WTC11 (cell line): ENCODE measurements around the gene NAXE. TPM values are rescaled to one million over a fixed set of nuclear protein-coding genes. Genes with fewer than 3 reads are reported as not detected.

Experiments
- ATAC-seq: fragments of 200-7000 bp; cut with Tn5 transposase; 2 replicates; pipeline ENCODE4 v1.10.0; 2021; ENCODE audit warnings: mild to moderate bottlenecking, moderate library complexity
- CTCF ChIA-PET: fragments of 300-600 bp; sonication (Branson Sonifier 250); formaldehyde crosslinking; loops from one replicate; lab custom pipeline; 2021; ENCODE audit warnings: antibody characterized with exemption; lab: Charles Lee
- POLR2A ChIA-PET: fragments of 350-600 bp; sonication (Branson Sonifier 250); formaldehyde crosslinking; loops from one replicate; lab custom pipeline; 2021; ENCODE audit warnings: antibody characterized with exemption; lab: Charles Lee
- DNase-seq: peaks from one replicate; pipeline ENCODE4 v3.0.0; 2021; ENCODE audit warnings: low spot score
- H3K27ac Mint-ChIP-seq: 2 replicates; pipeline ENCODE4 v1.8.0; 2021; ENCODE audit warnings: mixed read lengths
- H3K27me3 Mint-ChIP-seq: 2 replicates; pipeline ENCODE4 v1.8.0; 2021; ENCODE audit warnings: low read depth, mild to moderate bottlenecking, moderate library complexity, mixed read lengths
- H3K36me3 Mint-ChIP-seq: 2 replicates; pipeline ENCODE4 v1.8.0; 2021; ENCODE audit warnings: mixed read lengths
- H3K4me1 Mint-ChIP-seq: 2 replicates; pipeline ENCODE4 v1.8.0; 2022; ENCODE audit warnings: mixed read lengths
- H3K4me3 Mint-ChIP-seq: 2 replicates; pipeline ENCODE4 v1.8.0; 2021; ENCODE audit warnings: mild to moderate bottlenecking, moderate library complexity, mixed read lengths
- H3K9me3 Mint-ChIP-seq: 2 replicates; pipeline ENCODE4 v1.8.0; 2021; ENCODE audit warnings: mixed read lengths
- FOXK1 ChIP-seq: sonication (generic); formaldehyde crosslinking; IDR thresholded peaks from 2 replicates; pipeline ENCODE4 v1.8.0; 2022; ENCODE audit warnings: mild to moderate bottlenecking, moderate library complexity, missing genetic modification reagents
- GTF2I ChIP-seq: fragments of 250-450 bp; sonication (Bioruptor Pico); conservative IDR thresholded peaks from 2 replicates; pipeline ENCODE4 v1.4.0; 2021; ENCODE audit warnings: mild to moderate bottlenecking
- NFE2L1 ChIP-seq: sonication (generic); formaldehyde crosslinking; IDR thresholded peaks from 2 replicates; pipeline ENCODE4 v1.8.1; 2023; ENCODE audit warnings: missing genetic modification reagents
- NR3C1 ChIP-seq: sonication (generic); formaldehyde crosslinking; conservative IDR thresholded peaks from 2 replicates; pipeline ENCODE4 v1.8.1; 2023; ENCODE audit warnings: low read depth, mild to moderate bottlenecking, missing genetic modification reagents
- PRRX2 ChIP-seq: fragments of 250-450 bp; sonication (Bioruptor Pico); IDR thresholded peaks from 2 replicates; pipeline ENCODE4 v1.8.0; 2021; ENCODE audit warnings: mild to moderate bottlenecking
- SMAD3 ChIP-seq: sonication (generic); formaldehyde crosslinking; IDR thresholded peaks from 2 replicates; pipeline ENCODE4 v1.8.0; 2022; ENCODE audit warnings: missing genetic modification reagents, mild to moderate bottlenecking, borderline replicate concordance
- SOX15 ChIP-seq: fragments of 250-450 bp; sonication (Bioruptor Pico); IDR thresholded peaks from 2 replicates; pipeline ENCODE4 v1.9.0; 2021; ENCODE audit warnings: mild to moderate bottlenecking
- ZBTB21 ChIP-seq: sonication (generic); formaldehyde crosslinking; IDR thresholded peaks from 2 replicates; pipeline ENCODE4 v1.8.1; 2023; ENCODE audit warnings: mild to moderate bottlenecking, missing genetic modification reagents, borderline replicate concordance
- ZNF317 ChIP-seq: sonication (generic); formaldehyde crosslinking; IDR thresholded peaks from 2 replicates; pipeline ENCODE4 v1.8.1; 2023; ENCODE audit warnings: low read depth, mild to moderate bottlenecking, moderate library complexity, missing genetic modification reagents, borderline replicate concordance
- total RNA-seq: library from RNA; stranded (reverse); gene quantifications from 3 replicates; pipeline ENCODE4 v1.2.3, GENCODE V29; 2021
- TF ChIP-seq, protein P1 (sequence below): fragments of 250-450 bp; sonication (Bioruptor Pico); IDR thresholded peaks from 2 replicates; pipeline ENCODE4 v2.1.2; 2022; ENCODE audit warnings: mild to moderate bottlenecking, moderate library complexity
- TF ChIP-seq, protein P2 (sequence below): fragments of 250-450 bp; sonication (Bioruptor Pico); conservative IDR thresholded peaks from 2 replicates; pipeline ENCODE4 v1.9.0; 2021; ENCODE audit warnings: mild to moderate bottlenecking
- TF ChIP-seq, protein P3 (sequence below): sonication (generic); formaldehyde crosslinking; conservative IDR thresholded peaks from 2 replicates; pipeline ENCODE4 v1.8.1; 2023; ENCODE audit warnings: mild to moderate bottlenecking, low read depth, missing genetic modification reagents, moderate library complexity
- TF ChIP-seq, protein P4 (sequence below): sonication (generic); formaldehyde crosslinking; IDR thresholded peaks from 2 replicates; pipeline ENCODE4 v1.8.0; 2022; ENCODE audit warnings: mild to moderate bottlenecking, missing genetic modification reagents
- TF ChIP-seq, protein P5 (sequence below): fragments of 200-600 bp; IDR thresholded peaks from 2 replicates; pipeline ENCODE4 v1.8.0; 2022; ENCODE audit warnings: antibody characterized with exemption

The NAXE gene
- total RNA-seq, 1 experiment from 2014 or later, result 81.6 TPM

DNA sequence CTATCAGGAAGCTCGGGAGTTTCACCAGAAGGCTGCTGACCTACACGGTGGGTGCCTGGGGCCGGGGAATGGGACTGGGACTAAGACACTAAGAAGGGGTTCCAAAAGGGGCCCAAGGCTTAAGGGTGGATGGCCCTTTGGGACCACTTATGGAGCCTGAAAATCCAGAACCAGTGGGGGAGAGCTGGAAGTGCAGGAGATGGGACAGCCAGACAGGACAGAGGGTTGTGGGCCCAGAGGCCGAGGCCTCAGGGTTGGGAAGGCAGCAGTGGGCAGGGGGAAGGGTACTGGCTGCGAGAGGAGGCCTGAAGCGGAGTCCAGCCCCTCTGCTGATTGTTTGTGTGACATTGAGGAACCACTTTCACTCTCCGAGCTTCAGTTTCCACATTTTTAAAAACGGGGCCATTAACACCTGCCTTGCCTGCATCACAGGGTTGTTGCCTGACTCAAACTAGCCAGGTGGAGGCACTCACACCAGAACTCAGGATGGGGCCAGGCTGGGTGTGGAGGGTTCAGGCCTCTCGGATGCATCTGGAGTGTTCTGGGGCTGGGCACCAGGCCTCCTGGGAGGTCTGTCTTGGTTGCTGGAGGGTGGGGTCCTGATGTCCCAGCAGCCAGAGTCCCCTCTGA is 9.1 kb upstream of the NAXE start (continued):
- TF ChIP-seq, protein P1, sequence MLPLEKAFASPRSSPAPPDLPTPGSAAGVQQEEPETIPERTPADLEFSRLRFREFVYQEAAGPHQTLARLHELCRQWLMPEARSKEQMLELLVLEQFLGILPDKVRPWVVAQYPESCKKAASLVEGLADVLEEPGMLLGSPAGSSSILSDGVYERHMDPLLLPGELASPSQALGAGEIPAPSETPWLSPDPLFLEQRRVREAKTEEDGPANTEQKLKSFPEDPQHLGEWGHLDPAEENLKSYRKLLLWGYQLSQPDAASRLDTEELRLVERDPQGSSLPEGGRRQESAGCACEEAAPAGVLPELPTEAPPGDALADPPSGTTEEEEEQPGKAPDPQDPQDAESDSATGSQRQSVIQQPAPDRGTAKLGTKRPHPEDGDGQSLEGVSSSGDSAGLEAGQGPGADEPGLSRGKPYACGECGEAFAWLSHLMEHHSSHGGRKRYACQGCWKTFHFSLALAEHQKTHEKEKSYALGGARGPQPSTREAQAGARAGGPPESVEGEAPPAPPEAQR, result no peak
- no peak for TF ChIP-seq SOX15
- TF ChIP-seq NFE2L1 (CRISPR knock-in tag), result no peak
- TF ChIP-seq, protein P2, sequence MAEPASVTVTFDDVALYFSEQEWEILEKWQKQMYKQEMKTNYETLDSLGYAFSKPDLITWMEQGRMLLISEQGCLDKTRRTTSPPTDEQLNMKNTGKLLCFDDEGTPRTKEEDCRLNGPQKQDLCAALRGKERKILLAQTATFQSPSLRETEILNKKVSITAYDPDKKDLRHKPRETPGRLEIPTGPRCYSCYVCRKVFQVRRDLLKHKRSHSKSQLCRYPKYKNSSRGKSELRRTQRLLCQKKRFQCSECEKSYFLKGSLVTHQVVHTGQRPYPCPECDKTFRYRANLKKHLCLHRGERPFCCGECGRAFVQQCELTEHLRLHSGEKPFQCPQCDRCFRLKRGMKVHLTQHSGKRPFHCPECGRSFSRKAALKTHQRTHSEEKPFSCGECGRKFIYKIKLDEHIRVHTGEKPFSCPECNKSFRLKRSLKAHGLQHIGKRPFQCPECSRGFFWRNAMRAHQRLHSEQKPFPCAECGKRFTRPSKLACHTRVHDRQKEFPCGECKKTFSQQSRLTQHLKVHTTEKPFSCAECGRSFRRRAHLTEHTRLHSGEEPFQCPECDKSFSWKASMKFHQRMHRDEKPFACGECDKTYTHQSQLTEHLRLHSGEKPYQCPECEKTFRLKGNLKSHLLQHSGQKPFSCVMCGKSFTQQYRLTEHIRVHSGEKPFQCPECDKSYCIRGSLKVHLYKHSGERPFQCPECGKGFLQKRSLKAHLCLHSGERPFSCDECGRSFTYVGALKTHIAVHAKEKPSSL (CRISPR knock-in tag), result no peak
- TF ChIP-seq ZNF317 (CRISPR knock-in tag), result no peak
- no peak for TF ChIP-seq GTF2I (CRISPR knock-in tag)
- no peak for TF ChIP-seq SMAD3
- TF ChIP-seq ZBTB21 (CRISPR knock-in tag), result no peak

DNA sequence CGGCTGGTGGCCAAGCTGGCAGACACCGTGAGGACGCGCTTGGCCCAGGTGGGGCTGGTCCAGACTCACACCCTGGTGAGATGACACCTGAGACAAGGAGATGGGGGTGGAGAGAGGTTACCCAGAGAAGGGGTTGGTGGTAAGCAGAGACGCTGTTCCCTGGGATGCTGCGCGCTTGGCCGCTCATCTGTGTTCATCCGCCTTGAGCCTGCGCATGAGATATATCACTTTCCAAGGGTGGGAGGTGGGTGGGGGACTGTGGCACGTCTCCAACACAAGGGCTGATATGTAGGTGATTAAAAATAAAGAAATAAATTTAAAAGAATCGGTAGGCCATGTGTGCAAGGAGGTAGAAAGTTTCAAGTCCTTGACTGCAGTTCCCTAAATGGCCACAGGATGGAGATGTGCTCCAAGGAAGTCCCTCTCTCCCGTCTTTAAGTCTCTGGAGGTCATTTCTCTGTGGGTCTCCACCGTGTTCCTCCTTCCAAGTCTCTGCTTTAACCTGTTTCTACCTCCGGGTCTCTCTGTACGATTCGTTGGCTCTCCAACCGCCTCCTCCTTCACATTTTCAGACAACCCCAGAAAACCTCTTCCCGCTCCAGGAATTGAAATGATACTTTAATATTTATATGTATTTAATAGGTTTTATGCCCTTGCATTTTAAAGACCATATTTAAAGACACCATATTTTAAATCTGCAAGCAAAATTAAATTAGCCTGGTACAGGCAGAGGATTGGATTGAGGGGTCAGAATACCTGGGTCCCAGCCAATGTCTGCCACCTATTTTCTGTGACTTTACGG is 7.6 kb upstream of the NAXE start:
- Mint-ChIP-seq H3K27me3 (peaks cover 2% of the 10 kb centered on the region), H3K4me3 (peak overlapping the region; percentile 52), H3K9me3 (no peaks in the 10 kb centered on the region), H3K4me1 (peaks cover 20% of the 10 kb centered on the region), H3K27ac (no peak overlapping the region), H3K36me3 (no peaks in the 10 kb centered on the region)
- TF ChIP-seq, protein P3, sequence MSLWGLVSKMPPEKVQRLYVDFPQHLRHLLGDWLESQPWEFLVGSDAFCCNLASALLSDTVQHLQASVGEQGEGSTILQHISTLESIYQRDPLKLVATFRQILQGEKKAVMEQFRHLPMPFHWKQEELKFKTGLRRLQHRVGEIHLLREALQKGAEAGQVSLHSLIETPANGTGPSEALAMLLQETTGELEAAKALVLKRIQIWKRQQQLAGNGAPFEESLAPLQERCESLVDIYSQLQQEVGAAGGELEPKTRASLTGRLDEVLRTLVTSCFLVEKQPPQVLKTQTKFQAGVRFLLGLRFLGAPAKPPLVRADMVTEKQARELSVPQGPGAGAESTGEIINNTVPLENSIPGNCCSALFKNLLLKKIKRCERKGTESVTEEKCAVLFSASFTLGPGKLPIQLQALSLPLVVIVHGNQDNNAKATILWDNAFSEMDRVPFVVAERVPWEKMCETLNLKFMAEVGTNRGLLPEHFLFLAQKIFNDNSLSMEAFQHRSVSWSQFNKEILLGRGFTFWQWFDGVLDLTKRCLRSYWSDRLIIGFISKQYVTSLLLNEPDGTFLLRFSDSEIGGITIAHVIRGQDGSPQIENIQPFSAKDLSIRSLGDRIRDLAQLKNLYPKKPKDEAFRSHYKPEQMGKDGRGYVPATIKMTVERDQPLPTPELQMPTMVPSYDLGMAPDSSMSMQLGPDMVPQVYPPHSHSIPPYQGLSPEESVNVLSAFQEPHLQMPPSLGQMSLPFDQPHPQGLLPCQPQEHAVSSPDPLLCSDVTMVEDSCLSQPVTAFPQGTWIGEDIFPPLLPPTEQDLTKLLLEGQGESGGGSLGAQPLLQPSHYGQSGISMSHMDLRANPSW, result no peak
- TF ChIP-seq NR3C1 (no peak), GTF2I (CRISPR knock-in tag) (no peak), PRRX2 (no peak), FOXK1 (no peak)
- TF ChIP-seq, protein P4, sequence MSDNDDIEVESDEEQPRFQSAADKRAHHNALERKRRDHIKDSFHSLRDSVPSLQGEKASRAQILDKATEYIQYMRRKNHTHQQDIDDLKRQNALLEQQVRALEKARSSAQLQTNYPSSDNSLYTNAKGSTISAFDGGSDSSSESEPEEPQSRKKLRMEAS (CRISPR knock-in tag), result peak; percentile 1; the same call in 1 of the 2 replicates
- TF ChIP-seq, protein P5, sequence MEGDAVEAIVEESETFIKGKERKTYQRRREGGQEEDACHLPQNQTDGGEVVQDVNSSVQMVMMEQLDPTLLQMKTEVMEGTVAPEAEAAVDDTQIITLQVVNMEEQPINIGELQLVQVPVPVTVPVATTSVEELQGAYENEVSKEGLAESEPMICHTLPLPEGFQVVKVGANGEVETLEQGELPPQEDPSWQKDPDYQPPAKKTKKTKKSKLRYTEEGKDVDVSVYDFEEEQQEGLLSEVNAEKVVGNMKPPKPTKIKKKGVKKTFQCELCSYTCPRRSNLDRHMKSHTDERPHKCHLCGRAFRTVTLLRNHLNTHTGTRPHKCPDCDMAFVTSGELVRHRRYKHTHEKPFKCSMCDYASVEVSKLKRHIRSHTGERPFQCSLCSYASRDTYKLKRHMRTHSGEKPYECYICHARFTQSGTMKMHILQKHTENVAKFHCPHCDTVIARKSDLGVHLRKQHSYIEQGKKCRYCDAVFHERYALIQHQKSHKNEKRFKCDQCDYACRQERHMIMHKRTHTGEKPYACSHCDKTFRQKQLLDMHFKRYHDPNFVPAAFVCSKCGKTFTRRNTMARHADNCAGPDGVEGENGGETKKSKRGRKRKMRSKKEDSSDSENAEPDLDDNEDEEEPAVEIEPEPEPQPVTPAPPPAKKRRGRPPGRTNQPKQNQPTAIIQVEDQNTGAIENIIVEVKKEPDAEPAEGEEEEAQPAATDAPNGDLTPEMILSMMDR, result peak; percentile 87
- ATAC-seq (peak; percentile 65), DNase-seq (peak; percentile 85)
- CTCF ChIA-PET, result interaction anchor here (0.6 to 2.1 kb wide), 14 partner anchors 8 to 205 kb away, joined by 3 to 18 read pairs (median 4); partner anchors contain the start of genes HAPLN2 and IQGAP3
- POLR2A ChIA-PET, result no interaction called here
